GM12875 (cell line): ENCODE results near the gene EVA1C.
"Not testable (repeated sequence)": the region's sequence is repeated elsewhere in the genome, so short reads cannot be mapped to it uniquely, and the experiment has no call there.

Experiments
- H3K4me3 ChIP-seq: one replicate; pipeline ENCODE4 v1.5.1; 2011; ENCODE audit warnings: low read depth, low read length, control low read depth
- CTCF ChIP-seq: IDR thresholded peaks from 2 replicates; pipeline ENCODE4 v1.5.1; 2011; ENCODE audit warnings: low read depth, mild to moderate bottlenecking, control low read depth, inconsistent platforms, low read length, moderate library complexity, borderline replicate concordance; ENCODE audit not compliant: insufficient read depth

Gene EVA1C

DNA sequence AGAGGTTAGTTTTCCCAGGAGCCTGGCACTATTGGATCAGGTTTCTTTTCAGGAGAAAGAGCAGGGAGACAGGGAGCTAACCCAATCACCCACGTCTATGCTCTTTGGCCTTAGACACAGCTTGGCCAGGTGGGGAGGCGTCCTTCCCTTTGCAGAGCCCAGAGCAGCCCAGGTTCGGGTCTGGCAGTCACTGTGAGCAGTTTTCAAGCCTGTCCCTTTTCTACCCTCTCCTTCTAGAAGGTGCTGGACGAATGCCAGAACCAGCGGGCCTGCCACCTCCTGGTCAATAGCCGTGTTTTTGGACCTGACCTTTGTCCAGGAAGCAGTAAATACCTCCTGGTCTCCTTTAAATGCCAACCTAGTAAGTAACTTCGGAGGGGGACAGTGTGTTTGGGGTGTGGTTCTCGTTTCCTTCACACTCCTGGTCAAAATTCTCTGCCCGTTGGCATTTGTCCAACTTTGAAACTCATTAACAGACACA is 44.9 kb downstream of the EVA1C start:
- no peak for TF ChIP-seq CTCF
- no peak overlapping the region for H3K4me3 ChIP-seq

- no peak for TF ChIP-seq CTCF
- no peak overlapping the region for H3K4me3 ChIP-seq
These were observed 45.5 kb downstream of the EVA1C start for GRCh38 chr21:32457962-32458361.

- no peak for TF ChIP-seq CTCF
- H3K4me3 ChIP-seq = no peak overlapping the region
These were observed 47.5 kb downstream of the EVA1C start for GRCh38 chr21:32459972-32460371.

DNA sequence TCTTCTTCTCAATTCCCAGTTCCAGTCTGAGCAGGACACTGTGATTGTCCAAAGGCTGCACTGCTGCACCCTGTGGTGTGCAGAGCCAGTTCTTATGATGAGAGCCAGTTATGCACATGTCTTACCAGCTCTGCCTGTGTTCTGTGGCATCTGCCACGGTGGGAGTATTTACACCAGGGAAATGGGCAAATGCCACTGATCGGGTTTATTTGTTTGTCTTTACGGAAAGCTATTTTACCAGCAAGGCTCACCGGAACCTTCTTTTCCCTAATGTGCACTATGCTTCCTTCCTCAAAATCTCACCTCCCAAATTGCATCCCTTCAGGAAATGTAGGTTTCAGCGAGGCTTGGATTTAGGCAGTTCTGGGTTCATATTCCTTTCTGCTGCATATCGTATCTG is 49.0 kb downstream of the EVA1C start:
- H3K4me3 ChIP-seq = no peak overlapping the region
- TF ChIP-seq CTCF = no peak

DNA sequence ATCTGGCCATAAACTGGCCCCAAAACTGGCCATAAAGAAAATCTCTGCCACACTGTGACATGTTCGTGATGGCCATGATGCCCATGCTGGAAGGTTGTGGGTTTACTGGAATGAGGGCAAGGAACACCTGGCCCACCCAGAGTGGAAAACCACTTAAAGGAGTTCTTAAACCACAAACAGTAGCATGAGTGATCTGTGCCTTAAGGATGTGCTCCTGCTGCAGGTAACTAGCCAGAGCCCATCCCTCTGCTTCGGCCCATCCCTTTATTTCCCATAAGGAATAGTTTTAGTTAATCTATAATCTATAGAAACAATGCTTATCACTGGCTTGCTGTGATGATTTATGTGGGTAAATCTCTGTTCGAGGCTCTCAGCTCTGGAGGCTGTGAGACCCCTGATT is 50.1 kb downstream of the EVA1C start:
- H3K4me3 ChIP-seq = not testable (repeated sequence)

- H3K4me3 ChIP-seq = no peak overlapping the region
- no peak for TF ChIP-seq CTCF
These were observed 50.9 kb downstream of the EVA1C start for GRCh38 chr21:32463367-32463766.

DNA sequence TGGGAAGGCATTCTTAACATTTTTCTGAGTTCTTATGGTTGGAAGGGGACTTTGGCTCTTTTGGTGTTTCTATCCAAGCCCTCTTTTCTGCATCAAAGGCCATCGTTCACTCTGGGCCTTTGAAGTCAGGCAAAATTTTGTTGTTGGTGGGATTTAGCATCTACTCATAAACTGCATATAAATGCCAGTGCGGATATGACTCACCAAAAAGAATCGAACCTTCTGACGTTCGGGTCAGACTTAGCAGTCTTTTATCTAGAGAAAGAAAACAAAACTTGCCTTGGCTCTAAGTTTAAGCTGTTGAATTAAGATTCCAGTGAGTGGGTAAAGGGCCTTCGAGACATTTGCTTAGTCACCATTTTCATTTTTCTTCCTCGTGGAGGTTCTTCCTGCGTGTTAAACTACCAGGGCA is 51.4 kb downstream of the EVA1C start:
- TF ChIP-seq CTCF = no peak
- no peak overlapping the region for H3K4me3 ChIP-seq

GRCh38 chr21:32467291-32467690 is 54.8 kb downstream of the EVA1C start:
- H3K4me3 ChIP-seq = no peak overlapping the region
- TF ChIP-seq CTCF = no peak
